BLaER1 (cell line): ENCODE data around the gene EFCAB14.
A peak's percentile ranks its signal among the peaks of the same experiment; 100 is the strongest.
"Not testable (repeated sequence)": the region's sequence is repeated elsewhere in the genome, so short reads cannot be mapped to it uniquely, and the experiment has no call there.

Experiments
- H3K27ac ChIP-seq: shearing (Covaris generic); formaldehyde crosslinking; 2 replicates; pipeline ENCODE4 v1.8.1; 2022
- H3K27me3 ChIP-seq: shearing (Covaris generic); formaldehyde crosslinking; 2 replicates; pipeline ENCODE4 v1.8.1; 2022
- H3K36me3 ChIP-seq: shearing (Covaris generic); formaldehyde crosslinking; 2 replicates; pipeline ENCODE4 v1.8.1; 2022
- H3K4me1 ChIP-seq: shearing (Covaris generic); formaldehyde crosslinking; 2 replicates; pipeline ENCODE4 v1.8.1; 2022
- H3K4me2 ChIP-seq: shearing (Covaris generic); formaldehyde crosslinking; 2 replicates; pipeline ENCODE4 v1.8.1; 2022
- H3K4me3 ChIP-seq: shearing (Covaris generic); formaldehyde crosslinking; 2 replicates; pipeline ENCODE4 v1.8.1; 2022
- H3K9ac ChIP-seq: shearing (Covaris generic); formaldehyde crosslinking; 2 replicates; pipeline ENCODE4 v1.8.1; 2022
- H3K9me3 ChIP-seq: shearing (Covaris generic); formaldehyde crosslinking; 2 replicates; pipeline ENCODE4 v1.8.1; 2022
- H4K20me1 ChIP-seq: shearing (Covaris generic); formaldehyde crosslinking; 2 replicates; pipeline ENCODE4 v1.8.1; 2022
- Cebpa-rat ChIP-seq: shearing (Covaris generic); IDR thresholded peaks from 2 replicates; pipeline ENCODE4 v1.8.1; 2022

EFCAB14 gene

DNA sequence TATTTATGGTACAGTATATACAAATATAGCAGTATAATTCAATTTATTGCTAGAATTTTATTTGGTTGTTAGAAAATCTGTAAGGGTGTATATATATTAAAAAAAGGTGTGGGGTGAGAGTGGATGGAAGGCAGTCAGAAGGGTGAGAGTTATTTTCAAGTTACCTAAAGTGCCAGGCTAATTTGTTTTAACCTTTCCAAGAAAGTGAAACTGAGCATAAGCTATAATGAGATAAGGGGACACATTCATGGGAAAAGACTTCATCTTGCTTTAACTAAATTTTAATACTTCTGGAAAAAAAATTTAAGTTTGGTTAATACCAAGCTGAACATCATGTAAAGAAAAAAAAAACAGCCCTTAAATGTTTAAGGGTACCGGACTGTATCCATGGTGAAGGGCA is 42.4 kb downstream of the EFCAB14 start:
- Histone ChIP-seq H3K9me3 (no peaks in the 10 kb centered on the region), H3K27ac (no peak overlapping the region), H4K20me1 (no peaks in the 10 kb centered on the region), H3K9ac (no peak overlapping the region), H3K4me3 (no peak overlapping the region), H3K4me2 (no peak overlapping the region), H3K36me3 (peaks cover 78% of the 10 kb centered on the region), H3K4me1 (no peaks in the 10 kb centered on the region), H3K27me3 (no peaks in the 10 kb centered on the region)
- TF ChIP-seq Cebpa-rat, result no peak

DNA sequence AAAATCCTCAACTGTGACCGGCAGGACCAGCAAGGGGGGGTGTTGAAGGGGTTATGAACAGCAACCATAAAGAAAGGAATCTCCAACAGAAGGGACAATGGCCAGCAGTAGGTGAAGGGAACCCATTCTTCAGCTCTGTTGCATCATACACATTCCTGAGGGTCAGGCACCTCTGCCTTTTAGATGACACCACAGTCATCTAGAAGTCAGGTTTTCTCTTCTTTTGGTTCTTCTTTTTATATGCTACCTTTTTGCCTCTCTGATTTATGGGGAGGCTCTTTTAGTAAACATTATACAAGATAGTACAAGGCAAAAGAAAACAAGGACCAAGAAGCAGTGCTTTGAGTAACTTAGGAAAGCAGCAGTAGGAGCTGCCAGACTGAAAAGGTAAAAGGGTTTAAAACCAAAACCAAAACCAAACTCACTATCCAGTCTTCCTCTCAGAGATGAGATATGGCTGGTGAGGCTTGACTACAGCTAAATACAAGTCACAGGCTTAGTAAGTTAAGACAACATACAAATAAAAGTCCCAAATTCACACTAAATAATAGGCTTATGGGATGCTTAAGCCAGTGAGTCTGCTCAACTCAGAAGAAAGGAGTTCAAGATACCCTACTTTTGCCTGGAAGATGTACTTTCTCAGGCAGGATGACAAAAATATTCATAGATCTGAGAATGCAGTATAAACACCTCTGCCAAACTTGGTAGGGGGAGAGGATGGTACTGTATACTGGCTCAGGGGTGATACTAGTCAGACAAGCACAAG is 43.2 kb downstream of the EFCAB14 start:
- Histone ChIP-seq H3K9ac (no peak overlapping the region), H3K36me3 (peaks cover 70% of the 10 kb centered on the region), H3K9me3 (no peaks in the 10 kb centered on the region), H3K27me3 (no peaks in the 10 kb centered on the region), H3K4me3 (no peak overlapping the region), H3K27ac (no peak overlapping the region), H4K20me1 (no peaks in the 10 kb centered on the region), H3K4me2 (no peak overlapping the region), H3K4me1 (no peaks in the 10 kb centered on the region)
- no peak for TF ChIP-seq Cebpa-rat

DNA sequence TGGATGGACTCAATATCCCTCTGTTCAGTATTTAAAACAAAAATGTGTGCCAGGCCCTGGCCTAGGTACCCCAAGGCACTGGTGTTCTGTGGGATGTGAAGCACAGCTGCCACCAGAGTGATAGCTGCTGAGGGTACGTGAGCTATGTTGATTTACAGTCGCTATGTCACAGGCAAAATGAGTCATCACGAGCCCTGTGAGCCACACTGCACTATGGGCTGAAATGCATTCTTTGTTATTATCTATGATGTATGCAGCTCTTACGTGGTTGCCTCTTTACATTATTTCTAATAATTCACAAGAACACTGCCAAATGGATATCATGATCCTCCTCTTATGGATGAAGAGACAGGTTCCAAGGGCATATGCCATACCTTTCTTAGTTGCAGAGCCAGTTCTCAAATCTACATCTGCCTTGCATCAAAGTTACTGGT is 45.1 kb downstream of the EFCAB14 start:
- Histone ChIP-seq H3K9me3 (no peaks in the 10 kb centered on the region), H3K9ac (no peak overlapping the region), H3K4me3 (no peak overlapping the region), H3K36me3 (peaks cover 51% of the 10 kb centered on the region), H3K4me2 (no peak overlapping the region), H3K4me1 (no peaks in the 10 kb centered on the region; the same call in 1 of the 2 replicates), H3K27ac (no peak overlapping the region), H3K27me3 (no peaks in the 10 kb centered on the region), H4K20me1 (no peaks in the 10 kb centered on the region)
- TF ChIP-seq Cebpa-rat, result no peak

DNA sequence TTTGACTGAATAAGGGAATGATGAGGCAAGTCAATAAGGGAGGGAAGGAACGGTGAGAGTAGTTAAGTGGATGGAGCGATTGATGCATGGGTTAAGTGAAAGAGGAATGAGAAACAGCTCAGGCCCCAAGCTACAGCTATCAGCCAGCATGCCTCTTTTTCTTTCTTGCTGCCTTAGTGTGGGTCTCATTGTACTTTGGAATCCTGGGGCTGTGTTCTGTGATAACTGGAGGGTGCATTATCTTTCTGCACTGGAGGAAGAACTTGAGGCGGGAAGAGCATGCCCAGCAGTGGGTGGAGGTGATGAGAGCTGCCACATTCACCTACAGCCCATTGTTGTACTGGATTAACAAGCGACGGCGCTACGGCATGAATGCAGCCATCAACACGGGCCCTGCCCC is 46.2 kb downstream of the EFCAB14 start:
- peaks cover 40% of the 10 kb centered on the region for H3K36me3 ChIP-seq
- H3K27ac ChIP-seq, result no peak overlapping the region
- no peak overlapping the region for H3K4me2 ChIP-seq
- no peaks in the 10 kb centered on the region for H4K20me1 ChIP-seq
- TF ChIP-seq Cebpa-rat, result no peak
- H3K4me1 ChIP-seq, result no peaks in the 10 kb centered on the region; the same call in 1 of the 2 replicates
- no peak overlapping the region for H3K9ac ChIP-seq
- no peaks in the 10 kb centered on the region for H3K9me3 ChIP-seq
- no peaks in the 10 kb centered on the region for H3K27me3 ChIP-seq
- no peak overlapping the region for H3K4me3 ChIP-seq

DNA sequence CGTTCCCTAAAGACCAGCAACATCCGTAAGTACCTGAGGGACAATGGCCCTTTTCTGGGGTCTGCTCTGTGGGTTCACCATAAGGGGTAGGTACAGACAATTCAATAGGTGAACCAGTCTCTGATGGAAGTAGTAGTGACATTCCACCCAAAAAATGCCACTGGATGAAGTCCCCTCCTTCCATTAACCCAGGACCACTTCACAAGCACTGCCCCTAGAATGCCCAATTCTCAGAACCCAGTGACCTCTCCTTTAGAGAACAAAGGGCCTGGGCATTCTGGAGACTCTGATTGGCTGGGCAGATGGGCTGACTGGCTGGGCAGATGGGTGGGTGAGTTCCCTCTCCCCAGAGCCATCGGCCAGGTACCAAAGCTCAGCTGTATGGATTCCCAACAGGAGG is 47.4 kb downstream of the EFCAB14 start, which contains the start of gene TEX38:
Gene TEX38 (plus strand): TSS at position 301 of the 400 bp plus-strand sequence. CDS start 81 bp downstream, at position 382.
- H3K27me3 ChIP-seq, result no peaks in the 10 kb centered on the region
- no peaks in the 10 kb centered on the region for H3K9me3 ChIP-seq
- no peak within 1 kb of the TSS for H3K4me3 ChIP-seq
- peaks cover 11% of the 10 kb centered on the region for H3K4me1 ChIP-seq
- H3K9ac ChIP-seq, result no peak within 1 kb of the TSS
- peaks cover 29% of the 10 kb centered on the region for H3K36me3 ChIP-seq
- no peak for TF ChIP-seq Cebpa-rat
- no peak within 1 kb of the TSS for H3K4me2 ChIP-seq
- H3K27ac ChIP-seq, result no peak within 1 kb of the TSS
- no peaks in the 10 kb centered on the region for H4K20me1 ChIP-seq

DNA sequence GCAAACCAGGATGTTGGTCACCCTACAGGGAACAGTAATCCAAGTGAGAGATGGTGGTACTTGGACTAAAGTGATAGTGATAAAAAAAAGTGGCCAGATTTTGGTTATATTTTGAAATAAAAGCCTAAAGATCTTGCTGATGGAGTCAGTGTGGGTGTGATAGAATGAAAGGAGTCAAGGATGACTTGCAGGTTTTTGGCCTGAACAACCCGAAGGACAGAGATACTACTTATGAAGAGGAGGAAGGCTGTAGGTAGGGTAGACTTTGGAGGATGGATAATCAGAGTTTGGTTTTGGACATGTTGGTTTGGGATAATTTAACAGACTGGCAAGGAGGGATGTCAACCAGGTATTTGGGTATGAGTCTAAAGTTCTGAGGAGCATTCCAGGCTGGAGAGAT is 48.8 kb downstream of the EFCAB14 start:
- no peaks in the 10 kb centered on the region for H3K9me3 ChIP-seq
- no peaks in the 10 kb centered on the region for H4K20me1 ChIP-seq
- peaks cover 31% of the 10 kb centered on the region for H3K36me3 ChIP-seq
- H3K4me2 ChIP-seq, result no peak overlapping the region
- H3K4me3 ChIP-seq, result no peak overlapping the region
- no peak overlapping the region for H3K9ac ChIP-seq
- no peak overlapping the region for H3K27ac ChIP-seq
- H3K27me3 ChIP-seq, result no peaks in the 10 kb centered on the region
- peaks cover 14% of the 10 kb centered on the region for H3K4me1 ChIP-seq
- TF ChIP-seq Cebpa-rat, result no peak

DNA sequence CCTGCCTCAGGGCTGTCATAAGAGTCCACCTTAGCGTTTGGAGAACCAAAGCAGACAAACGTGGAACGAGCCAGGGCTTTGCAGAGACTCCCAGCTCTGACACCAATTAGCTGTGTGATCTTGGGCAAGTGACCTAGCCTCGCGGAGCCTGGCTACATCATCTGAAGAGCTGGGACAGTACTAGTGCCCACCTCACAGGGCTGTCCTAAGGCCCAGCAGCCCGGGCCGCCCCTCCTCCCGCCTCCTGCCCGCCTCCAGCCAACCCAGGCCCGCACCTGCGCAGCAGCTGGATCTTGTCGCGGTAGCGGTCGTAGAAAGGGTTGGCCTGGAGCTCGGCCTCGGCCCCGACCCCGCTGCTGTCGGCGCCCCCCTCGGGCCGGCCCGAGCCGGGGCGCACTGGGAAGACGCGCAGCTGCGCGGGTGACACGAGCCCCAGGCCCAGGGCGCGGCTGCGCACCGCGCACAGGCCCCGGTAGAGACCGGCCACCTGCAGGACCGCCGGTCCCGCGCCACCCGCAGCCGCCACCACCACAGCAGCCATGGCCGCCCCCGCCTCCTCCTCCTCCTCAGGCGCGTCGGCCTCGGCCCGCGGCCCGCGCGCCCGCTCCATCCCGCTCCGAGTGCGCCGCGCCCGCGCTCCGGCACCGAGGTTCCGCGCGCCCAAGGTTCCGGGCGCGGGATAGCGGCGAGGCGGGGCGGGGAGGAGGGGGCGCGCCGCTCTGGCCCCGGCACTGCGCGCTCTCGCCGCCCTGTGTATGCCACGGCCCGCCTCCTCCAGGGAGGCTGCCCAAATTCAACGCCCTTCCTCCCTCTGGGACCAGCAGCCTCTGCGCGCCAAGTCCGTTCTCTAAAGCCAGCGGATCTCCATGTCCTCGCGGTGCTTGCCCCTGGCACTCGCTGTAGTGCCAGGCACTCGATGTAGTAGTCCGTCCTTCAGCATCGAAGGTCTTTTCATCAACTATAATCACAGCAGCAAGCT is 50.8 kb downstream of the EFCAB14 start, which contains the start of gene ATPAF1:
Gene ATPAF1 (minus strand): TSS at position 583 of the 979 bp plus-strand sequence. CDS start 42 bp downstream, at position 541.
- TF ChIP-seq Cebpa-rat, result no peak
- peaks cover 28% of the 10 kb centered on the region for H3K36me3 ChIP-seq
- H3K9ac ChIP-seq, result peak within 1 kb of the TSS; percentile 83
- H3K27ac ChIP-seq, result peak within 1 kb of the TSS; percentile 81
- H3K4me3 ChIP-seq, result peak within 1 kb of the TSS; percentile 85
- H3K4me2 ChIP-seq, result peak within 1 kb of the TSS; percentile 90
- H3K27me3 ChIP-seq, result no peaks in the 10 kb centered on the region
- no peaks in the 10 kb centered on the region for H4K20me1 ChIP-seq
- H3K9me3 ChIP-seq, result no peaks in the 10 kb centered on the region
- peaks cover 14% of the 10 kb centered on the region for H3K4me1 ChIP-seq

DNA sequence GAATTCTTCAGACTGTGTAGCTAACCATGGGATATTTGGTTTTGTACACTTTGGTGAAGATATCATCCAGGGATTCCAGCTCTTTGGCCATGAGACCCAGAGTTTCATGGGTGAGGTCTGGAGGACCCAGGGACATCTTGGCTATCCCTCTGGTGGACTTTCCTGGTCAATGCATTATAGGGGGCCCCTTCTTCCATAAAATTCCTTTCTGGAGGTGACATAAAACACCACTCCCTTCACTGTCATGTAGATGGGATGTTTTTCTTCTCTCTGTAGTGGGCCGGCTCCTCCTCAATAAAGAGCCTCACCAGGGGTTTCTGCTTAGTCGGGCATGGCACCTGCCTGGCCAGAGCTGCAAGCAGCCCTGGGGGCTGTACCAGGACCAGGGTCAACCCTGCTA is 52.9 kb downstream of the EFCAB14 start:
- Histone ChIP-seq H3K9ac (no peak overlapping the region), H3K27me3 (no peaks in the 10 kb centered on the region), H3K27ac (no peak overlapping the region)

DNA sequence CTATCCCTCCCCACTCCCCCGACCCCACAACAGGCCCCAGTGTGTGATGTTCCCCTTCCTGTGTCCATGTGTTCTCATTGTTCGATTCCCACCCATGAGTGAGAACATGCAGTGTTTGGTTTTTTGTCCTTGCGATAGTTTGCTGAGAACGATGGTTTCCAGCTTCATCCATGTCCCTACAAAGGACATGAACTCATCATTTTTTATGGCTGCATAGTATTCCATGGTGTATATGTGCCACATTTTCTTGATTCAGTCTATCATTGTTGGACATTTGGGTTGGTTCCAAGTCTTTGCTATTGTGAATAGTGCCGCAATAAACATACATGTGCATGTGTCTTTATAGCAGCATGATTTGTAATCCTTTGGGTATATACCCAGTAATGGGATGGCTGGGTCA is 56.0 kb downstream of the EFCAB14 start:
- not testable (repeated sequence) for H3K4me2 ChIP-seq, H3K4me3 ChIP-seq, H3K9ac ChIP-seq, H4K20me1 ChIP-seq, H3K27me3 ChIP-seq, H3K9me3 ChIP-seq, H3K27ac ChIP-seq
- H3K4me1 ChIP-seq, result peaks cover 14% of the 10 kb centered on the region
- H3K36me3 ChIP-seq, result peaks cover 51% of the 10 kb centered on the region

More for the DNA sequence above, 52.9 kb downstream of the EFCAB14 start:
- Histone ChIP-seq H3K4me3 (no peak overlapping the region), H3K9me3 (no peaks in the 10 kb centered on the region), H3K4me1 (peaks cover 14% of the 10 kb centered on the region), H4K20me1 (no peaks in the 10 kb centered on the region), H3K36me3 (peaks cover 31% of the 10 kb centered on the region), H3K4me2 (no peak overlapping the region; the same call in 1 of the 2 replicates)
- no peak for TF ChIP-seq Cebpa-rat

DNA sequence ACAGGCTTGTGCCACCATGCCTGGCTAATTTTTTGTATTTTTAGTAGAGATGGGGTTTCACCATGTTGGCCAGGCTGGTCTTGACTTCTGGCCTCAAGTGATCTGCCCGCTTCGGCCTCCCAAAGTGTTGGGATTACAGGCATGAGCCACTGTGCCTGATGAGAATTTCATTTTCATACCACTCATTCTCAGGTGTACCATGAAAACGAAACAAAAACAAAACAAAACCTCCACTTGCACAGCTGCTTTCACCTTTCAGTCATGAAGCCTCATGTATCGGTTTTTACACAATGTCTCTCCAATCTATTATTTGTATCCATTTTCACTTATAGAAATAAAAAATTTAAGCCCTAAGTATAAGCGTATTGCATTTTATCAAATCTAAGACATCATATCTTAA is 58.8 kb downstream of the EFCAB14 start:
- H3K4me2 ChIP-seq, H3K9ac ChIP-seq, H4K20me1 ChIP-seq, H3K4me1 ChIP-seq, H3K9me3 ChIP-seq, H3K4me3 ChIP-seq, H3K27ac ChIP-seq, H3K27me3 ChIP-seq: not testable (repeated sequence)
- peaks cover 66% of the 10 kb centered on the region for H3K36me3 ChIP-seq
